Measurements from ENCODE around the gene TWF2. TPM values are rescaled to one million over a fixed set of nuclear protein-coding genes. Genes with fewer than 3 reads are reported as not detected.

The TWF2 gene
- total RNA-seq, 4 donors from 2014 or later: 45.9 to 105 (median 50.2) TPM

- H3K27ac ChIP-seq: peak overlapping the region; percentile 35 to 74
- intact Hi-C loops (cut with DNase I; ENCODE audit: low total_unique reads): no loop called here
Measured at GRCh38 chr3:52269776-52270175, 30.8 kb upstream of the TWF2 start.

DNA sequence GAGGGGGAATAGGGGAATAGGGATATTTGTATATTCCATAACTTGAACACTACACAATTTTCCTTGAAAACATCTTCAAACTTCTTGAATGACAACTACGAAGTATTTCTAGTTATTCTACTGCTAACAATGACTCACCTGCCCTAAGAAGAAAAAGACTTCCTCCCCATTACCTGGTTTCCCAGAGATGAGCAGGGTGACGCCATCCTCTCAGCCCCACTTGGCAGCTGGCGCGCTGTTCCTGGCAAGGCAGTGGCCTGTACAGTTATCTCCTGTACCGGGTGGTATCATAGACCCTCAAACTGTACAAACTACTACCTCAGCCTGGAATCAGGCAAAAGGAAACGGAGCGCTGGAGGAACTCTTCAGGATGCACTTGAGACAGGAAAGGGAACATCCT is 29.1 kb upstream of the TWF2 start:
- Histone ChIP-seq H3K4me1 (peaks cover 6 to 13% of the 10 kb centered on the region in 2 donors), H3K4me3 (no peak overlapping the region), H3K36me3 (no peaks in the 10 kb centered on the region), H3K27me3 (no peaks in the 10 kb centered on the region), H3K27ac (peak overlapping the region in 1 of 2 donors; percentile 10), H3K9me3 (no peaks in the 10 kb centered on the region)
- no peak for TF ChIP-seq POLR2A (IDR thresholded peaks at IDR 0.05)
- no peak for TF ChIP-seq CTCF (IDR thresholded peaks at IDR 0.05)
- DNase-seq: no peak
- intact Hi-C loops (cut with DNase I; ENCODE audit: low total_unique reads): no loop called here

More at GRCh38 chr3:52269776-52270175, 30.8 kb upstream of the TWF2 start:
- no peak overlapping the region for H3K4me3 ChIP-seq
- H3K4me1 ChIP-seq: peaks cover 6 to 13% of the 10 kb centered on the region in 2 donors
- H3K9me3 ChIP-seq: no peaks in the 10 kb centered on the region
- no peaks in the 10 kb centered on the region for H3K36me3 ChIP-seq
- no peak for TF ChIP-seq CTCF (IDR thresholded peaks at IDR 0.05)
- no peak for TF ChIP-seq POLR2A (IDR thresholded peaks at IDR 0.05)
- no peaks in the 10 kb centered on the region for H3K27me3 ChIP-seq
- DNase-seq: no peak

GRCh38 chr3:52265387-52265786 is 26.4 kb upstream of the TWF2 start:
- Histone ChIP-seq H3K4me1 (peaks cover 0 to 6% of the 10 kb centered on the region in 2 donors), H3K27me3 (no peaks in the 10 kb centered on the region), H3K36me3 (no peaks in the 10 kb centered on the region), H3K9me3 (no peaks in the 10 kb centered on the region), H3K4me3 (no peak overlapping the region), H3K27ac (no peak overlapping the region)
- TF ChIP-seq CTCF (IDR thresholded peaks at IDR 0.05): no peak
- TF ChIP-seq POLR2A (IDR thresholded peaks at IDR 0.05): no peak
- DNase-seq: no peak
- intact Hi-C loops (cut with DNase I; ENCODE audit: low total_unique reads): no loop called here

- Histone ChIP-seq H3K27ac (no peak overlapping the region), H3K27me3 (no peaks in the 10 kb centered on the region), H3K36me3 (no peaks in the 10 kb centered on the region), H3K4me3 (no peak overlapping the region), H3K9me3 (no peaks in the 10 kb centered on the region), H3K4me1 (no peaks in the 10 kb centered on the region)
- DNase-seq: no peak
- intact Hi-C loops (cut with DNase I; ENCODE audit: low total_unique reads): no loop called here
- TF ChIP-seq CTCF (IDR thresholded peaks at IDR 0.05) (no peak), POLR2A (IDR thresholded peaks at IDR 0.05) (no peak)
Measured at GRCh38 chr3:52262447-52262846, 23.5 kb upstream of the TWF2 start.

- H3K4me1 ChIP-seq: no peaks in the 10 kb centered on the region
Measured at GRCh38 chr3:52259448-52259847, 20.5 kb upstream of the TWF2 start.

More at GRCh38 chr3:52259448-52259847, 20.5 kb upstream of the TWF2 start:
- Histone ChIP-seq H3K27me3 (no peaks in the 10 kb centered on the region), H3K27ac (no peak overlapping the region), H3K36me3 (no peaks in the 10 kb centered on the region), H3K4me3 (no peak overlapping the region), H3K9me3 (no peaks in the 10 kb centered on the region)
- intact Hi-C loops (cut with DNase I; ENCODE audit: low total_unique reads): no loop called here
- TF ChIP-seq POLR2A (IDR thresholded peaks at IDR 0.05) (no peak), CTCF (IDR thresholded peaks at IDR 0.05) (no peak)
- no peak for DNase-seq
